Activated CD8-positive, alpha-beta memory T cell treated with anti-CD3 and anti-CD28 coated beads for 4 hours (primary cell): ENCODE results near the gene TBC1D4.
A peak's percentile ranks its signal among the peaks of the same experiment; 100 is the strongest.
"Not testable (repeated sequence)": the region's sequence is repeated elsewhere in the genome, so short reads cannot be mapped to it uniquely, and the experiment has no call there.

Source experiments
- DNase-seq, 2 donors: peaks; one replicate each; pipeline ENCODE4 v3.0.0-alpha.2; 2020; ENCODE audit warnings: low read depth in 2 of 2

The TBC1D4 gene

DNA sequence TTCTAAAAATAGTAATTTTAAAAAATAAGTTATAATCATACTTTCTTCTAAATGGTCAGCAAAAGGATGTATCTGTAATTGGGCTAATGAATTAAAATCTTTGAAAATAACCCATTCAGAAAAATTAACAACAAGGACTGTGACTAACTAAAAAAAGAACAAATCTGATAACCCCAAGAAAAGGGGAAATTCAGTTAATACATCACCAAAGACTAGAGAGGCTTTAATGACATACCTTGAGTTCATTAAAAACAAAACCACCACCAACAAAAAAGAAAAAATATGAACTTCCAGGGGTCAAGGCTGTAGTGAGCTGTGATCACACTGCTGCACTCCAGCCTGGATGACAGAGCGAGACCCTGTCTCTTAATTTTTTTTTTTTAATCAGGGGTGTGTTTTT, 121.8 kb downstream of the TBC1D4 start:
- DNase-seq = no peak

DNA sequence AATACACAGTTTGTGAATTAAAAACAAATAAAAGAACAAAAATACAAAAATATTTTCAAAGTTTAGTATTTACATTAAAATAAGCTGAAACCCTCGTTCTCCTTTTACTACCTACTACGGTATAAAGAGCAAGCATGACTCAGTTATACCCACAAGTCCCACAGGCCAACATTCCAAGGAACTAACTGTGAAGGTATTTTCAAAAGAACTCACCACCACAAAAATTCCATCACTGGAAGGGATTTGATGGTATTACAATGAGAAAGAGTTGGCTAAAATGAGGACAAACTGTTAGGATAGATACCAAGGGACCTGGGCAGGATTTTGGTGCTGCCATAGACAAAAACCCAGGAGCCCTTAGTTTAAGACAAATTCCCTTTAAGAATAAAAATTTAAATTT, 122.7 kb downstream of the TBC1D4 start:
- no peak for DNase-seq

DNA sequence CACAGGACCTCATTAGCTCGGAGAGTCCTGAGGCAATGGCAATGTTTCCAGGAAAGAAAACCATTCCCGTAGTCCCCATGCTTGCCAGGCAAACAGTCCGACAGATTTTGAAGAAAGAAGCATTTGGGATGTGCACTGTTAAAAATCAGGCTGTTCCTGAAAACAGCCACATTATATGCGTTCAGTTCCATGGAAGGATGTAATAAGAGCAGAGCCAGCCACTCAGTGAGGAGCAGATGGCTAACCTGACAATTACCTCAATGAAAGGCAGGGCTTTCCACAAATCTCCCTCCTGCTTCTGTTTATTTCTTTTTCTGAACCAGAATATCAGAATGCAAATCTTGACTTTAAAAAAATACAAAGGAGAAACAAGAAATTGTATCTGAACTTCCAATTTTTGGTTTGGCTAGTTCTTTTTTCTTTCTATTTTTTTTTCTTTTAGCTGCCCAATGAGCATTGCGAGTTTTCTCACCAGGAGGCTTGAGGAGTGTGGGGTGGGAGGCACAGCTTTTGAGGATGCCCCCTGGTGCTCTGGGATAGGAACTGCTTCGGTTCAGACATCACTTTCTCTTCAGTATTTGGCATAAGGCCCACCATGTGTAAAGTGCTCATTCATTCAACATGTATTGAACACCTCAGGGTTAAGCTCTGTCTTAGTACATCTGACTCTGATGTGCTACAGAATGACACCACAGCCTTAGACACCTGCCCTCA, 124.2 kb downstream of the TBC1D4 start:
- peak in 1 of 2 donors; percentile 28 for DNase-seq

DNA sequence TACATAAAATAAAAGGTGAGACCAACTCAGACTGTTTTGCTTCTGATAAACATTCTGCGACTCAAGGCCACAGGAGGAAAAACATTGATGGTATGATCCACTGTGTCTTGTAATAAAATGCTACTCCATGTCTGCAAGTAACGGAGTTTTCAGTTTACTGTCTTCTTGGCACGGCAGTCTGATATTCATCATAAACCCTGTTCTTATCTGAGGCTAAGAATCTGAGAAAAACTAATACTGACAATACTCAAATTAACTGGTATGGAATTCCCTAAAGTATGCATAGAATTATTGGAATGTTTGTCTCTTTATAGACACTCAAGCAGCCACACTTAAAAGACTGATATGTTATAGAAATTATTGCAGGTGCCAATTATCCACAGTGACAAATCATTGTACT, 125.5 kb downstream of the TBC1D4 start:
- no peak for DNase-seq

DNA sequence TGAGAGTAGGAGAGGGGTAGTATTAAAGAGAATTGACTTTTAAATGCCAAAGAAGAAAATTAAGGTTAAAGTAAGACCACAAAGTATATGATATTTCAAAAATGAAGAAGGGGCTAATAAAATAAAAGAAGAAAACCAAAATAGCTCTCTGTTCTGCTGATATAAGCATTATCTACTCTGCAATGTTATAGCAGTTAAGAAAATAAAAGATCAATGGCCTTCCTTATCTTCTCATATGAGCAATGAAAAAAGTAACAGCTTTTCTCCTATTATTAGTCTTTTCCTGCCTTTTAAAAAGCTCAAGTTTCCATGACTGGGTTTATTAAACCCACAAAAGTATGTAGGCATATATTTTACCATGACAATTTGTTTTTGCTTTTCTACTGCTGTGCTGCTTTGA, 126.4 kb downstream of the TBC1D4 start:
- DNase-seq = no peak

DNA sequence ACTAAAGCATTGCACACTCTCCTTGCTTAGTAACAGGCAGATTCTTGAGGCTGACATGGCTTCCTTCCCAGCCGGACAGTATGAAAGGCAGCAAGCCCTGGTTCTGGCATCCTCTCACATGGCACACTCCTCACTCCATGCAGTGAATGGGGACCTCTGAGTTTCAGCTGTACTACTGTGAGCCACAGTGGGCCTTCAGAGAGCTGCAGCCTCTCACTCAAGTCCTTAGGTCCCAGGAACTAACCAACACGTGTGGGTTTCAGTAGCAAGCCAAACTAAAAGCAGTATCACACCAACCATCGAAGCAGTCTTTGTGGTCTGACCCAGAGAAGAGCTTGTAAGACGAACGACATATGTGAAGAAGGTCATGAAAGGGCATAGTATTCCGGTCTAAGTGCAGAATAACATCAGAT, 128.2 kb downstream of the TBC1D4 start:
- DNase-seq = no peak

DNA sequence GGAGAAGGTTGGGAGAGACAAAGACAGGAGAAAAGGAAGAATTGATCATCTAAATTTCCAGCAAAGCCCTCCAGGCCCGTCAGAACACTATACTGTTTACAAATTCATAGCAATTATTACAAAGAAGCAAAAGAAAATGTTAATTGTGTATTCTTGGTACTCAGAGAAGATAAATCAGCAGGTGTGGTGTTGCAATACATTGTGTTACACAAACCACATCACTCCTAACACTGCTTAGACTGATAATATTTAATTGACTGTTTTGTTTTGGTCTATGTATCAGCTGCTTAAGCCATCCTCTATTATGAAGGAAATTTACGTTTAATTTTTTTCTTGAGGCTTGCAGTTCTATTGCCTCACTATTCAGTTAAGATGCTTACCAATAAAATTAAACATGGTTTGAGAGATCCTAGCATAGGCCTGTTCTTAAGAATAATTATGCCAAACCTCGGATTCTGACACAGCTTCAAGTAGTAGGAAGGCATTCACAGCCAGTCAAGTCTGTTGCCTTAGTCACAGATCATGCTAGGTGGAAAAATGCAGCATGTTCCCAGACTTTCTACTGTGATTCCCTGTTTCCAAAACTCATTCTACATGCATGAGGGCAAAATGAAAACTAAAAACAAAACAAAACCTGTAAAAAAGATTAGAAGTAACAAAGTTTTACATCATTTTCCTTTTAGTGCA, 129.2 kb downstream of the TBC1D4 start:
- no peak for DNase-seq

DNA sequence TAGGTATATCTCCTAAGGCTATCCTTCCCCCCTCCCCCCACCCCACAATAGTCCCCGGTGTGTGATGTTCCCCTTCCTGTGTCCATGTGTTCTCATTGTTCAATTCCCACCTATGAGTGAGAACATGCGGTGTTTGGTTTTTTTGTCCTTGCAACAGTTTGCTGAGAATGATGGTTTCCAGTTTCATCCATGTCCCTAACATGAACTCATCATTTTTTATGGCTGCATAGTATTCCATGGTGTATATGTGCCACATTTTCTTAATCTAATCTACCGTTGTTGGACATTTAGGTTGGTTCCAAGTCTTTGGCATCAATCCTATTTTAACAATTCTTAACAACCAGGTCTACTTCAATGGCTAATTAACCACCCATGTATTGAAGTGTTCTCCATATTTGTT, 130.4 kb downstream of the TBC1D4 start:
- not testable (repeated sequence) for DNase-seq

DNA sequence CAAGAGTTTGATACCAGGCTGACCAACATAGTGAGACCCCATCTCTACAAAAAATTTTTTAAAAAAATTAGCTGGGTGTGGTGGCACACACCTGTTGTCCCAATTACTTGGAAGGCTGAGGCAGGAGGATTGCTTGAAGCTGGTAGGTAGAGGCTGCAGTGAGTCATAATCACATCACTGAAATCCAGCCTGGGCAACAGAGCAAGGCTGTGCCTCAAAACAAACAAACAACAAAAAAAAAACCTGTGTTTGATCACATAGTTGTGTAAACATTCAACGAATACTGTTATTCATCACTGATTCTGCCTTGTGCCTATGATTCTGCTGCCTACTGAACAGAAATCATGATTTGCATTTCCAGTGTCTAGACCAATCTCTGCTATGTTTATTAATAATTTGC, 134.0 kb downstream of the TBC1D4 start:
- no peak for DNase-seq

DNA sequence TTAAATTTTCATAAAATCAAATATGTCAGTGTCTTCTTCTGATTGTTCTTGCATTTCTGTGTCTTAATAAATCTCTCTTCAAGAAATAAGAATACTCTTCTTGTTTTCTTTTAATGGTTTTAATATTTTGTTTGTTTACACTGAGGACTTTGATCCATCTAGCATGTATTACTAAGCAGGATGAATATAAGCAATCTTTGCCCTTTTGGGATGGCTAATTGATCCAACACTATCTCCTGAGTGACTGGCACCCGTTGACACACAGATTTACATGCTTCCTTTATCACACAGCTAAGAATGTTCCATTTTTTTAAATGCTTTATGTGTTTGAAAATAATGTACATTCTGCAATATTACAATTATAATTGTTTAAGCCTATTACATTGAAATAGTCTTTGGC, 134.5 kb downstream of the TBC1D4 start:
- DNase-seq = no peak

DNA sequence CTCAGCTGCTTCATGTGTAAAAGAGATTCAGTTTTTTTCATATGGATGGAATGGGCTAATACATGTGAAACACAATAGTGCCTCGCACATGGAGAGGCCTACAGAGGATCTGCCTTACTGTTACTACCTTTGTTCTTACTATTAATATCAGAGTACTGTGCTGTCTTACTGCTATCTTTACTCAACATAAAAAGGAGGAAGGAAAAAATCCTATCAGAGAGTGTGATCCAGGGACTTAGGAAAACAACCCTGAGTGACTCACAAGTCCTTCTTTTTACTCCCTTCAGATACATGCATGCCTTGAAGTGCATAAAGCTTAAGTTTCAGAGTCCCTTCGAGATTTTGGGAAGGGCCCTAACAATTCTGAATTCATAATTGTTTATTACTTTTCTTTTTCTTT, 136.8 kb downstream of the TBC1D4 start:
- no peak for DNase-seq

DNA sequence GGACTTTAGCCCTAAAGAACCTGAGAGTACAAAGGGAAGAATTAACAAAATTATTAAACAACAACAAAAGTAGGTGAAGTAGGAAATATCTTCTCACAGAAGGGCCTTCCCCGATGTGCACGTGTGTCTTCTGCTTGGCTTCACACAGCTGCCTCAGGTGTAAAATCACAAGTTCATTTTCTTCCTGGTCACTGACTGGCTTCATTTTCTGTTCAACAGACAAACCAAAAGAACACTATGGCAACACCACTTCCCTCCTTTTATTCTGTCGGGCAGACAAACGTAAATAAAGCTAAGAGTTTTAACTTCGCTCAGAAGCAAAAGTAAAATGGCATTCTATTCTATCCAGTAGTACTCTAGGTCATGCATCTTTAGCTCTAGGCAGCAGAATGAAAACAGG, 140.9 kb downstream of the TBC1D4 start:
- DNase-seq = no peak

DNA sequence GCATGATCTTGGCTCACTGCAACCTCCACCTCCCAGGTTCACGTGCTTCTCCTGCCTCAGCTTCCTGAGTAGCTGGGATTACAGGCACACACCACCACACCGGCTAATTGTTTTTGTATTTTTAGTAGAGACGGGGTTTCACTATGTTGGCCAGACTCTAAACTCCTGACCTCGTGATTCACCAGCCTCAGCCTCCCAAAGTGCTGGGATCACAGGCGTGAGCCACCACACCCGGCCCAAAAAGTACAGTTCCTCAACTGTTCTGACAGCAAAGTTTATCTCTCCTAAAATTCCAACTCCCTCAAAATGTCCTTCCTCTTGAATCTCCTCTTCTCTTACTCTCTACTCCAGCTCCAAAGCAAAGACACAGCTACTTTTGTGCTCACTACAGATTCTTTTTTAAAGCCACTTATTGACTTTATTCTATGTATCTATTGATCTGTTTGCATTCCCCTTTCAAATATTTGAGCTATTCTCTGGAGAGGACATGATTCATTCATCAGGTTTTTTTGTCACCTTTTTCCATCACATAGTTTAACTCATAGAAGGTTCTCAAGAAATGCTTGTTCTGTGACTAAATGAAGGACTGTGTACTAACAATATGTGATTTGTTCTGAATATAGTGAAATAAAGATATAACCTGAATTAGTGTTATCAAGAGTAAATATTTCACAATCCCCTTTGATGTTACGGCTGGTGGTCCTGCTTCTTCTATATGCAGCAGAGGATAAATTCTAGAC, 142.2 kb downstream of the TBC1D4 start:
- no peak for DNase-seq

DNA sequence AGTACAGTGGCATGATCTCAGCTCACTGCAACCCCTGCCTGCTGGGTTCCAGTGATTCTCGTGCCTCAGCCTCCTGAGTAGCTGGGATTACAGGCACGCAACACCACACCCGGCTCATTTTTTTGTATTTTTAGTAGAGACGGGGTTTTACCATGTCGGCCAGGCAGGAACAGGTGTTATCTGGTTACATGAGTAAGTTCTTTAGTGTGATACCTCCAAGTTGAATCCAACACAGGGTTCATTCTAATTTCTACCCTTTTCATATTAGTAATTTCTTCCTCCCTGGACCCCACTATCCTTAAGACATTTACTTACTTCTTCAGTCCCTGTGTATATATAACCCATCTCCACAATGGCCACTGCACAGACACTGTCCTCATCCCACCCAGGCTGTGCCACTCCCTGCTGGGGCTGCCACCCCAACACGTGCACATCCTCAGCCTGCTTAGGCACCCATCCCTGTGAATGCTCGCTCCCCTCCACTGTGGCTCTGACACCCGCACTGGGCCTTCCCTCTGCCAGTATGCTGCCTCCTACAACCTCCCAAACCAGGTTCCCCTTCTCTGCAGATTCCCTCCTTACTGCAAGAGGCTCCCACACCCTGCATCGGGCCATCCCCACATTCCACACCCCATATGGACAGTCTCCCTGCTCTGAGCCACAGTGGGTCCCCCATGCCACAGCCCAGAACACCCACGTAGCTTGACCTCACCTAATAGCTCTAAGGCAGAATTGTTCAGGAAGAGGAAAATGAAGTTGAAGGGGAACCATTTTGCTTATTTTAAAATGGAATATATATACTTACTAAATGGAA, 147.1 kb downstream of the TBC1D4 start:
- no peak for DNase-seq

DNA sequence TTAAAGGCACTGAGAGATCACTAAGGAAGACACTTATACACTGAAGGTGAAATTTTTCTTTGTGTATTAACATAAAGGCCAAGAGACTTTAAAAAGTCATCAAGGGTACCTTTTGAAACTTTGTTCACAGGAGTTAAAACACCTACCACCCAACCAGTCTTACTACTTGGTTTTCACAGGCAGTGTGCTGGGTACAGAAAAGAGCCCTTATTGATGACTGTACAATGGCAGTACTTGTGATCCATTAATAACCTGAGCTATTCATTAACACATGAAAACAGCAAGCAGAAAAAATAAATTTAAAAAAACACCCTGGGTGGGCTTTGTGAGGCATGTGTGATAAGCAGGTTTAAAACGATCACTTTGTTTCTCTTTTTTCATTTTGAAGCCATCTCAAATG, 148.9 kb downstream of the TBC1D4 start:
- no peak for DNase-seq

DNA sequence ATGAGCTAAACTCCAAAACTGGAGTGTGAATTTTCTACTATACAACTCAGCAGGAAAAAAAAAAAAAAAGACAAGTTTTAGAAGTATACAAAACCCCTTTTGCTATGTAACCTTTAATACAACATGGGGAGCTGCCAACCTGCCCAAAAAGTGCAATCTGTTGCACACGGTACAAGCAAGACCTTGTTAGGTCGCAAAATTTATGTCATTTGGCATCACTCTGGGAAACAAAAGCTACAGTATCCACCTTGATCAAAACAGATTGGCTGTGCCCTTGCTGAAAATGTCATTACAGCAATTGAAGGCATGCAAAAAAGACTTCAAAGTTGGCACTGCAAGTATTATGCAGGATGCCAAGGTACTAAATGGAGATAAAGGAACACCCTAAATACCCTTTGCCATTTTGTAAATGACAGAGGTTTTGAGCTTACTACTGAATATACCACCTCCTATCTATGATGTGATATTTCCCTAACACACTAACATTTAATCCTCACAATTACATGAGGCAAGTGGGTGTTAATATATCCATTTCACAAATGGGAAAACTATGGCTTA, 150.1 kb downstream of the TBC1D4 start:
- no peak for DNase-seq

DNA sequence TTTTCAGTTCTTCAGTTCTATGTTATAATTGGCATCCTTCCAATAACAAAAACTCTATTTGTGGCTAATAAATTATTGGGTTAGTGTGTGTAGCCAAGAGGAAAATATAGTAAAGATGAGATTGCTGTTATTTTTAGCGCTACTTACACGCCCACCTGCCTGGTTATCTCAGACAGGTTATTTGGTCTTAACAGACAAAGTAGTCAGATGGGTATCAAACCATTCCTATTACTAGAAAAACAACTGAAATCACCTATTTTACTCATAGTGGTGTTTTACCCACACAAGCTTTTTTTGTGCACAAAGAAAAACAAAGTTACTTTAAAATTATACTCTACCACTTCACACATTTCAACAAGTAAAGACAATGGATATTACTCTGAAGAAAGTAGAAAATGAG, 151.2 kb downstream of the TBC1D4 start:
- no peak for DNase-seq

DNA sequence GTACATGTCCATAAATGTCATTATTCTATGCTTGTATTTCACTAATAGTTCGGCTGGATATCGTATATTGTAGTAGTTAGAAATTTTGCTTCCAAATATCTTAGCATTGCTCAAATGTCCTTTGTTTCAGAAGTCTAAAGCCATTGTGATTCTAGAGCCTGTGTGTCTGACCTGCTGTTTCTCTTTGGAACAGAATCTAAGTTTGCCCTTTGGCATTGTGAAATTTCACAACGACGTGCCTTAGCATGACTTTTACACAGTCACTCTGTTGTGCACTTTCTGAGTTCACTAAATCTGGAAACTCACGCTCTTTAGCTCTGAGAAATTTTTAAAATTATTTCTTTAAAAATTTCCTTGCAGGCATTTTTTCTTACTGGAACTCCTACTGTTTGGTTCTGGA, 152.2 kb downstream of the TBC1D4 start:
- DNase-seq = no peak

DNA sequence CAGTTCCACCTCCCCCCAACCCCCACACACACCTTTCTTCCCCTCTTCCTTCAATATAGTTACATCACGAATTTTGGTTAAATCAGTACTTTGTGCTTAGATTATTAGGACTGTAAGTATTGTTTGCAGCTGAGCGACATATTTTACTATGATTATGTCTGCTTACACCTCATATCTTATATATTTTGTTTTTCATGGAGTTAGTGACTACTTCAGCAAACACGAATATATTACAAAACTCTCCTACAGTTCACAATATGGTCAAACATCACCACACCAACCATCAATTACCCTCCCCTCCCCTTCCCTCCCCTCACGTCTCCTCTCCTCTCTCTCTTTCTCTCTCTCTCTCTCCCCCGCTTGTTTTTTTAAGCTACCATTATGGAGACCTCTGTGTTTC, 152.9 kb downstream of the TBC1D4 start:
- DNase-seq = no peak

DNA sequence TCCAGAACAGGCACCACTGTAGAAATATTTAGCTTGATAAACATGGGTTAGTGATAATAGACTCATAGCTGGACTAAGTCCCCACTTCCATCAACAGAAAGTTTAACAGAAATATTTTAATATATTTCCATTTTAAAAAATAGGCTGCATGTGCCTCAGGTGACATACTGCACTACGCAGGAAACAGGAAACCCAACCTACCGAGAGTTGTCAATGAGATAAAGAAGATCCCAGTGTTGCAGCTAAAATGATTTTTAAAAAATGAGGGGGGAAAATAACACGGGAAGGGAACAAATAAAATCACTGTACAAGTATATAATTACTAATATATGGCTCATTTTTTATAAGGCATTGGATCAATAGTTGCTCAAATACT, 154.8 kb downstream of the TBC1D4 start:
- no peak for DNase-seq

DNA sequence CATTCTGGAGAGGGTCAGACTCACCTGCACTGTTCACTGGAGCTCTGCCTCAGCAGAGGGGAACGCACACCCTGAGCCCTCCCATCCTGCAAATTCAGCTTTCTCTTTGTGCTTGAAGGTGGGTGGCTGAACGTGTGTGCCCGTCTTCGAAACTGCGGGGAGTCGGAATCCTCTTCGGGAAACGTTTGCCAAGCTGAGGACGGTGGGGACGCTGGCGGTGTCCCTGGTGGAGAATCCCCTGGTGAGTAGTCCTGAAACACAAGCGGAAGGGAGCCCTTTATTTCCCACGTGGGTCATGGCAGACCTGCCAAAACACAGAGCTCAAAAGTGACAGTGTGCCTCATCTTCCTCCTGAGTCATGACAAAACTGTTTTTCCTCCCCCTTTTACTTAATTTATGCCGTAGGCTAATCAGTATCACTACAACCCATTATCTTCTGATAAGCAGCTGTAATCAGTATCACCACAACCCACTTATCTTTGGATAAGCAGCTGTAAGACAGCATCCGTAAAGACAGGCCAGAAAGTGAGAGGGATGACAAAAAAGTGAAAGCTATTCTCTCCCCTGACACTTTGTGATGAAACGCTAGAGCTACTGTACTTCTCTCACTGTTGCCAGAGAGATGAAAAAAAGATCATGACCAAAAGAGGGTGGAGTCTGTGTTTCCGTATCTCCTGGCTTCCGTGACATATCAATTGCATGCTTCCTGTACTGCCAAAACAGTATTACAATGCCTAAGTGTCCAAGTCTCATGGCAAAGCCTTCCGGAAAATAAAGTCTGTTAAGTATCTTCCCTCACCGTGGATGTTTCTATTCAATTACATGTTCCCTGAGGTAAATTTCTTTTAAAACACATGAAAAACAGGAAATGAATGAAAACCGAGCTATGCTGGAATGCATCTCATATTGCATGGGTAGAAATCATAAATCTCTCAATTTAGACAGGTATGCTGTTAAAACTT, 155.5 kb downstream of the TBC1D4 start:
- peak; percentile 16 to 20 for DNase-seq
